Chondrocyte (in vitro differentiated cells): ENCODE results near the gene SRSF11. TPM values are rescaled to one million over a fixed set of nuclear protein-coding genes. Genes with fewer than 3 reads are reported as not detected.
"Not testable (repeated sequence)": the region's sequence is repeated elsewhere in the genome, so short reads cannot be mapped to it uniquely, and the experiment has no call there.

ENCODE experiments used
- DNase-seq: peaks from one replicate; pipeline ENCODE4 v3.0.0; 2021; ENCODE audit warnings: mixed read lengths, low spot score
- H3K27ac Mint-ChIP-seq: one replicate; pipeline ENCODE4 v1.8.0; 2021; ENCODE audit warnings: mild to moderate bottlenecking, moderate library complexity, mixed read lengths; ENCODE audit not compliant: unreplicated experiment
- H3K27me3 Mint-ChIP-seq: 2 replicates; pipeline ENCODE4 v1.8.0; 2021; ENCODE audit warnings: low read depth, mixed read lengths
- H3K36me3 Mint-ChIP-seq: 2 replicates; pipeline ENCODE4 v1.8.0; 2021; ENCODE audit warnings: low read depth, mixed read lengths
- H3K4me1 Mint-ChIP-seq: 2 replicates; pipeline ENCODE4 v1.8.0; 2021; ENCODE audit warnings: low read depth, mild to moderate bottlenecking, mixed read lengths
- H3K4me3 Mint-ChIP-seq: one replicate; pipeline ENCODE4 v1.8.0; 2021; ENCODE audit warnings: mild to moderate bottlenecking, moderate library complexity, mixed read lengths; ENCODE audit not compliant: unreplicated experiment
- H3K9me3 Mint-ChIP-seq: 2 replicates; pipeline ENCODE4 v1.8.0; 2021; ENCODE audit warnings: low read depth, mixed read lengths
- CTCF ChIP-seq: fragments of 200-600 bp; sonication (generic); IDR thresholded peaks from 2 replicates; pipeline ENCODE4 v1.5.0; 2021; ENCODE audit warnings: antibody characterized with exemption, mild to moderate bottlenecking, moderate library complexity
- total RNA-seq: library from RNA; stranded (reverse); gene quantifications from 3 replicates; pipeline ENCODE4 v1.2.1, GENCODE V29; 2021

The SRSF11 gene
- total RNA-seq, 1 donor from 2014 or later: 152 TPM

- Mint-ChIP-seq H3K27me3 (no peaks in the 10 kb centered on the region), H3K9me3 (no peaks in the 10 kb centered on the region), H3K27ac (peak overlapping the region; percentile 100), H3K36me3 (peaks cover 1% of the 10 kb centered on the region), H3K4me3 (peak overlapping the region; percentile 96), H3K4me1 (peaks cover 43% of the 10 kb centered on the region)
- no peak for DNase-seq
- TF ChIP-seq CTCF: no peak
These were observed 17.0 kb upstream of the SRSF11 start for GRCh38 chr1:70204139-70204538.

DNA sequence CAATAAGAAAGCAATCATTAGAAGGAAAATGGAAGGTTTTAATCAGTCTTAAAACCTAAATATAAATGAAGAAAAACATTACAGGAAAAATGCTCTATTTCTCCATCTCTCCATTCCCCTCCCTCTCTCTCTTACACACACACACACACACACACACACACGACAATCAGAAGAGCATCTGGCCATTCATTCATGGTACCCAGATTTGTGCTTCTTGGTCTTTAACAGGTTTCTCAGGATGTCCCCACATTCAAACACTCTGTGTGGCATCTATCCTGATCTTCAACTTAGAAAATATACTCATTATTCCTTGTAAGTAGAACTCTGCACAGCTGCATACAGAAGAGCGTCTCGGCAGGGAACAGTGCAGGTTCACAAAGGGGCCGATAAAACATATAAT, 16.6 kb upstream of the SRSF11 start:
- H3K36me3 Mint-ChIP-seq: peaks cover 1% of the 10 kb centered on the region
- peak overlapping the region; percentile 96 for H3K4me3 Mint-ChIP-seq
- peak overlapping the region; percentile 100 for H3K27ac Mint-ChIP-seq
- no peaks in the 10 kb centered on the region for H3K27me3 Mint-ChIP-seq
- no peaks in the 10 kb centered on the region for H3K9me3 Mint-ChIP-seq
- DNase-seq: no peak
- peaks cover 46% of the 10 kb centered on the region for H3K4me1 Mint-ChIP-seq
- TF ChIP-seq CTCF: no peak

DNA sequence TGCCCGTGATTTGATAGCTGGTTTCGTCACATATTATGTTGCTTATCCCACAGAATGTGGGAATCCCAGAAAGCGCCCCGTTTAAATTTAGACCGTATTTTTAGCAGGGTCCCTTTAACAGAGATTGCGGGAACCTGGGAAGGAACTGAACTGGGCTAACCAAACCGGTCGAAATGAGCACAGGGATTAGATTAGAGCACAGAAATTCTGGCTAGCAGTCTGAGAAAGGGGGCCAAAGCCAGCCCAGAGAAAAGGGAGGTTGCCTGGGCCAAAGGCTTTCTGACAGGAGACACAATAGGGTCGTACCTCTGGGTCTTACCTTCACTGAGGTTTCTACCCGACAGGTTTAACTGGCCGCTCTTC, 16.1 kb upstream of the SRSF11 start:
- Mint-ChIP-seq H3K9me3 (no peaks in the 10 kb centered on the region), H3K36me3 (peaks cover 3% of the 10 kb centered on the region), H3K4me3 (peak overlapping the region; percentile 96), H3K27ac (peak overlapping the region; percentile 100), H3K27me3 (no peaks in the 10 kb centered on the region), H3K4me1 (peaks cover 50% of the 10 kb centered on the region)
- no peak for TF ChIP-seq CTCF
- no peak for DNase-seq

GRCh38 chr1:70205434-70206118, 15.6 kb upstream of the SRSF11 start, which contains the start of gene LRRC40:
LRRC40 (minus strand) TSS chr1:70205579; CDS start chr1:70205540, 39 bp downstream.
- Mint-ChIP-seq H3K36me3 (peaks cover 2% of the 10 kb centered on the region), H3K4me3 (peak within 1 kb of the TSS; percentile 96)
- peak; percentile 50 for TF ChIP-seq CTCF

DNA sequence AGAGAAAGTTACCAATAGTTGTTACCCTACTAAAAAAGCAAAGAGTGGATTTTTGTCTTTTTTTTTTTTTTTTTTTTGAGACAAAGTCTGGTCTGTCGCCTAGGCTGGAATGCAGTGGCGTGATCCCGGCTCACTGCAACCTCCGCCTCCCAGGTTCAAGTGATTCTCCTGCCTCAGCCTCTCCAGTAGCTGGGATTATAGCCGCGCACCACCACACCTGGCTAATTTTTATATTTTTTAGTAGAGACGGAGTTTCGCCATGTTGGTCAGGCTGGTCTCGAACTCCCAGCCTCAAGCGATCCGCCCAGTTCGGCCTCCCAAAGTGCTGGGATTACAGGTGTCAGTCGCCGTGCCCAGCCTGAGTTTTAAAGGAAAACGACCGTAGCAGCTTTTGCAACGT, 14.3 kb upstream of the SRSF11 start:
- DNase-seq, H3K36me3 Mint-ChIP-seq, H3K9me3 Mint-ChIP-seq, H3K27me3 Mint-ChIP-seq: not testable (repeated sequence)
- Mint-ChIP-seq H3K27ac (peak overlapping the region; percentile 100), H3K4me3 (peak overlapping the region; percentile 96), H3K4me1 (peaks cover 59% of the 10 kb centered on the region)

More at GRCh38 chr1:70205434-70206118, 15.6 kb upstream of the SRSF11 start, which contains the start of gene LRRC40:
- no peaks in the 10 kb centered on the region for H3K27me3 Mint-ChIP-seq
- H3K27ac Mint-ChIP-seq: peak within 1 kb of the TSS; percentile 100
- DNase-seq: peak; percentile 98
- no peaks in the 10 kb centered on the region for H3K9me3 Mint-ChIP-seq
- peaks cover 53% of the 10 kb centered on the region for H3K4me1 Mint-ChIP-seq

DNA sequence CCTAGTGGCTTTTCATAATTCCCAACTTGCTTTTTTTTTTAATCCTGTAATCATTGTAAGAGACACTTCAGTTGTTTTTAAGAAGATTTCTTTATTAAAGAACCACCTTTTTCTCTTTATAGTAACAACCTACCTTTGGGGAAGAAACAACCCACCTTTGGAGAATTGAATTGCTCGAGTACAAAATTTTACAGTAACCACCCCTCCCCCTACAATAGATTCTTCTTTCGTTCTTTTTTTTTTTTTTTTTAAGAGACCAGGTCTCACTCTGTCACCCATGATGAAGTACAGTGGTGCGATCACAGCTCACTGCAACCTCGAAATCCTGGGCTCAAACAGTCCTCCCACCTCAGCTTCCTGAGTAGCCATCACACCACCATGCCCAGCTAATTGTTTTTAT, 13.7 kb upstream of the SRSF11 start:
- Mint-ChIP-seq H3K27ac (peak overlapping the region; percentile 100), H3K27me3 (no peaks in the 10 kb centered on the region), H3K9me3 (no peaks in the 10 kb centered on the region), H3K4me1 (peaks cover 60% of the 10 kb centered on the region), H3K36me3 (peaks cover 2% of the 10 kb centered on the region), H3K4me3 (peak overlapping the region; percentile 96)
- no peak for TF ChIP-seq CTCF
- no peak for DNase-seq
